NCI-H510A (cell line): ENCODE measurements around the gene RCAN2.
"Not testable (repeated sequence)": the region's sequence is repeated elsewhere in the genome, so short reads cannot be mapped to it uniquely, and the experiment has no call there.

Source experiments
- DNase-seq: peaks from one replicate; lab custom pipeline; 2025; lab: John Stamatoyannopoulos, UW

The RCAN2 gene

GRCh38 chr6:46387728-46388127 is 103.5 kb downstream of the RCAN2 start:
- DNase-seq, result not testable (repeated sequence)

GRCh38 chr6:46381579-46381978 is 109.7 kb downstream of the RCAN2 start:
- no peak for DNase-seq

GRCh38 chr6:46381057-46381456 is 110.2 kb downstream of the RCAN2 start:
- DNase-seq, result peak; percentile 22

GRCh38 chr6:46380152-46380807 is 111.0 kb downstream of the RCAN2 start:
- DNase-seq, result peak; percentile 27

GRCh38 chr6:46378882-46379416 is 112.3 kb downstream of the RCAN2 start:
- no peak for DNase-seq

- no peak for DNase-seq
These were observed 112.9 kb downstream of the RCAN2 start for GRCh38 chr6:46378161-46378881.

GRCh38 chr6:46377209-46377608 is 114.0 kb downstream of the RCAN2 start:
- no peak for DNase-seq

GRCh38 chr6:46376562-46377061 is 114.6 kb downstream of the RCAN2 start:
- no peak for DNase-seq

- DNase-seq, result no peak
These were observed 120.6 kb downstream of the RCAN2 start for GRCh38 chr6:46370622-46371021.

- no peak for DNase-seq
These were observed 123.1 kb downstream of the RCAN2 start for GRCh38 chr6:46368169-46368536.

- no peak for DNase-seq
These were observed 123.7 kb downstream of the RCAN2 start for GRCh38 chr6:46367354-46368168.

GRCh38 chr6:46366190-46366900 is 124.9 kb downstream of the RCAN2 start:
- DNase-seq, result no peak

- DNase-seq, result no peak
These were observed 133.7 kb downstream of the RCAN2 start for GRCh38 chr6:46357591-46357990.

- DNase-seq, result no peak
These were observed 134.7 kb downstream of the RCAN2 start for GRCh38 chr6:46356543-46356942.

GRCh38 chr6:46353528-46353927 is 137.7 kb downstream of the RCAN2 start:
- no peak for DNase-seq

GRCh38 chr6:46352541-46353268 is 138.5 kb downstream of the RCAN2 start:
- DNase-seq, result no peak

GRCh38 chr6:46350714-46351113 is 140.5 kb downstream of the RCAN2 start:
- no peak for DNase-seq

- DNase-seq, result no peak
These were observed 143.6 kb downstream of the RCAN2 start for GRCh38 chr6:46347669-46348068.

- DNase-seq, result no peak
These were observed 151.0 kb downstream of the RCAN2 start for GRCh38 chr6:46340246-46340645.

- DNase-seq, result no peak
These were observed 153.1 kb downstream of the RCAN2 start for GRCh38 chr6:46338131-46338530.

- DNase-seq, result no peak
These were observed 156.8 kb downstream of the RCAN2 start for GRCh38 chr6:46334442-46334841.
